Measurements from ENCODE around the gene MYZAP. TPM values are rescaled to one million over a fixed set of nuclear protein-coding genes. Genes with fewer than 3 reads are reported as not detected.
"Not testable (repeated sequence)": the region's sequence is repeated elsewhere in the genome, so short reads cannot be mapped to it uniquely, and the experiment has no call there.

Gene MYZAP
- total RNA-seq, 1 donor from 2014 or later = 0.28 TPM

DNA sequence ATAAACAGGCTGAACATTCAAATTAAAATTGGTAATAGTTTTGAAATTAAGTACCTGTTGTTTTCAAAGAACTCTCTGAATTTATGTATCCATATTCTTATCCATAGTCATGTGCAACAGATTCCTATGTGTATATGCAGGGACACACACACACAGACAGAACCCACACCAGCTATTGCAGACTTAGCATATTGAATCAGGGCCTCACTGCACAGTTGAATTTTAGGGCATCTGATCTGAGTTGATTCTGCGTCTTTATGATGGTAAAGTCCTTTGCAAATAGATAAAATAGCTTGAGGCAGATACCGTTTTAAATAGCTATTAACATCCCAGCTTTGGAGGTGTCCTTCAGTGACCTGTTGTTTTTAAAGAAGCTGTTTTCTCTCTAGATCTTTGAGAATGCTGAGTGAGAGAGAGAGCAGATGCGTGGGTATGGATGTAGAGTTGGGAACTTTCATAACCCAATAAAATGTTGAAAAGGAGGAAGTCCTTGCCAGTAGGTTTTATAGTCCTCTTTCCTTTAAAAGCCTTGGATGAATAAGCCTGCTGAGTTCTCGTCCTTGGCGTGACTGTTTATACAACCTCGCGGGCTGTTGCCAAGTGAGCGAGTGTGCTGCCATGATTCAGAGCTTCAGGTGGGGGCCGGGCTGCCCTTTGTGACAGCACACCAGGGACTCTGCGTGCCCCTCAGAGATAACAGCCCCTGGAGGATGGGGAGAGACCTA, 18.3 kb downstream of the MYZAP start:
- Mint-ChIP-seq H3K4me1 (no peaks in the 10 kb centered on the region), H3K27ac (ENCODE audit: unreplicated experiment) (no peak overlapping the region), H3K27me3 (ENCODE audit: low read depth) (no peaks in the 10 kb centered on the region), H3K9me3 (no peaks in the 10 kb centered on the region), H3K4me3 (no peak overlapping the region), H3K36me3 (ENCODE audit: low read depth) (no peaks in the 10 kb centered on the region)
- no peak for DNase-seq (ENCODE audit: low read depth, low spot score)
- TF ChIP-seq, protein P1, sequence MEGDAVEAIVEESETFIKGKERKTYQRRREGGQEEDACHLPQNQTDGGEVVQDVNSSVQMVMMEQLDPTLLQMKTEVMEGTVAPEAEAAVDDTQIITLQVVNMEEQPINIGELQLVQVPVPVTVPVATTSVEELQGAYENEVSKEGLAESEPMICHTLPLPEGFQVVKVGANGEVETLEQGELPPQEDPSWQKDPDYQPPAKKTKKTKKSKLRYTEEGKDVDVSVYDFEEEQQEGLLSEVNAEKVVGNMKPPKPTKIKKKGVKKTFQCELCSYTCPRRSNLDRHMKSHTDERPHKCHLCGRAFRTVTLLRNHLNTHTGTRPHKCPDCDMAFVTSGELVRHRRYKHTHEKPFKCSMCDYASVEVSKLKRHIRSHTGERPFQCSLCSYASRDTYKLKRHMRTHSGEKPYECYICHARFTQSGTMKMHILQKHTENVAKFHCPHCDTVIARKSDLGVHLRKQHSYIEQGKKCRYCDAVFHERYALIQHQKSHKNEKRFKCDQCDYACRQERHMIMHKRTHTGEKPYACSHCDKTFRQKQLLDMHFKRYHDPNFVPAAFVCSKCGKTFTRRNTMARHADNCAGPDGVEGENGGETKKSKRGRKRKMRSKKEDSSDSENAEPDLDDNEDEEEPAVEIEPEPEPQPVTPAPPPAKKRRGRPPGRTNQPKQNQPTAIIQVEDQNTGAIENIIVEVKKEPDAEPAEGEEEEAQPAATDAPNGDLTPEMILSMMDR (conservative IDR thresholded peaks at IDR 0.05) = no peak

DNA sequence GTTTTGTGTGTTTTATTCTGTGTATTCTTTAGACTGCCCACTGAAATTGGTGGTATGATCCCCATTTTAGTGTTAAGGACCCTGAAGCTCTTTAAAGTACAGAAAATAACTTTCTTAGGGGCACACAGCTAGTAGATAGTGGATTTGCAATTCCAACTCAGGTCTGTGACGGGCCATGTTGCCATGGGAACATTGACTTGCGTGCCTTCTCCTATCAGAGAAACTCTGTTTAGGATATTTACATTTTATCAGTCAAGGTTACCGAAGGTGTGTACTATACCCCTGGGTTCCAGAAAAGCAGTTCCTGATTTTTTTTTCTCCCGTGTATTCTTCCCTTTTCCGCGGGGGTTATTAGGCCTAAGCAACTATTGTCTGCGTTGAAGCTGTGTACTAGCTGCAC, 19.4 kb downstream of the MYZAP start:
- no peak overlapping the region for H3K4me3 Mint-ChIP-seq
- no peak for DNase-seq (ENCODE audit: low read depth, low spot score)
- no peaks in the 10 kb centered on the region for H3K4me1 Mint-ChIP-seq
- H3K27ac Mint-ChIP-seq (ENCODE audit: unreplicated experiment) = no peak overlapping the region
- no peaks in the 10 kb centered on the region for H3K27me3 Mint-ChIP-seq (ENCODE audit: low read depth)
- no peaks in the 10 kb centered on the region for H3K36me3 Mint-ChIP-seq (ENCODE audit: low read depth)
- no peaks in the 10 kb centered on the region for H3K9me3 Mint-ChIP-seq
- TF ChIP-seq, protein P1 (conservative IDR thresholded peaks at IDR 0.05) = no peak

DNA sequence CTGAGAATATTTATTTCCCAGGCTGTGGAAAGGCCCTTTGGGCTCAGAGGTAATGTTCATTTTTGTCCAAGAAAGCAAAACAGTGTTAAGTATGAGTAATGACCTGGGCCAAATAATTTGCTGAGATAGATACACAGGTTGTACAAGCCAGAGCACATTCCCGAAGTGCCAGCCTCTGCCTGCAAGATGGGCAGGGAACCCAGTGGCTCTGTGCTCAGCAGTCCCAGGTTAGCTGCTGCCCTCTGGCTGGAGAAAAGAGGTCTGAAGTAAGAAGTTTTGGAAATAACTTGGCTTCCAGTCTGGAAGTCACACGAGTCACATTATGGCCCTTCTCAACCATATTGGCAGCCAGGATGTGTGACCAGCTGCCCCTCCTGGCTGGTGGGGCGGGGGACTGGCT, 20.2 kb downstream of the MYZAP start:
- no peak overlapping the region for H3K4me3 Mint-ChIP-seq
- H3K9me3 Mint-ChIP-seq = no peaks in the 10 kb centered on the region
- H3K4me1 Mint-ChIP-seq = no peaks in the 10 kb centered on the region
- H3K27ac Mint-ChIP-seq (ENCODE audit: unreplicated experiment) = no peak overlapping the region
- no peak for DNase-seq (ENCODE audit: low read depth, low spot score)
- TF ChIP-seq, protein P1 (conservative IDR thresholded peaks at IDR 0.05) = no peak
- H3K36me3 Mint-ChIP-seq (ENCODE audit: low read depth) = no peaks in the 10 kb centered on the region
- H3K27me3 Mint-ChIP-seq (ENCODE audit: low read depth) = no peaks in the 10 kb centered on the region

DNA sequence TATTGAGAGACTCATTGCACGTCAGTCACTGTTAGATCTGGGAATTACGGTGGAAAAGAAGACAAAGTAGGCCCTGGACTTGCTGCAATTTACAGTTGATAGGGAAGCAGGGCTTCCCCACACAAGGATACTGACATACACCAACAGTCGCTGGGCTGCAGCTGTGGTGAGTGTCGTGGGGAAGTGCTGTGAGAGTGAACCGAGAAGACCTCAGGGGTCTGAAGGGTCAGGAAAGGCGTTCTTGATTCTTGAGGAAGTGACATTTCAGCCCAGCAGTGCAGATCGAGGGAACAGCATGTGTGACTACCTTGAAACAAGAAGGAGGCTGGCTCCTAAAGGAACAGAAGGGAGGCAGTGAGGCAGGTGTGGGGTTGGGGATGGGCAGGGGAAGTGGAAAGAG, 22.5 kb downstream of the MYZAP start:
- H3K36me3 Mint-ChIP-seq (ENCODE audit: low read depth) = no peaks in the 10 kb centered on the region
- H3K4me3 Mint-ChIP-seq = no peak overlapping the region
- DNase-seq (ENCODE audit: low read depth, low spot score) = no peak
- H3K27ac Mint-ChIP-seq (ENCODE audit: unreplicated experiment) = no peak overlapping the region
- TF ChIP-seq, protein P1 (conservative IDR thresholded peaks at IDR 0.05) = no peak
- no peaks in the 10 kb centered on the region for H3K27me3 Mint-ChIP-seq (ENCODE audit: low read depth)
- H3K4me1 Mint-ChIP-seq = no peaks in the 10 kb centered on the region
- no peaks in the 10 kb centered on the region for H3K9me3 Mint-ChIP-seq

DNA sequence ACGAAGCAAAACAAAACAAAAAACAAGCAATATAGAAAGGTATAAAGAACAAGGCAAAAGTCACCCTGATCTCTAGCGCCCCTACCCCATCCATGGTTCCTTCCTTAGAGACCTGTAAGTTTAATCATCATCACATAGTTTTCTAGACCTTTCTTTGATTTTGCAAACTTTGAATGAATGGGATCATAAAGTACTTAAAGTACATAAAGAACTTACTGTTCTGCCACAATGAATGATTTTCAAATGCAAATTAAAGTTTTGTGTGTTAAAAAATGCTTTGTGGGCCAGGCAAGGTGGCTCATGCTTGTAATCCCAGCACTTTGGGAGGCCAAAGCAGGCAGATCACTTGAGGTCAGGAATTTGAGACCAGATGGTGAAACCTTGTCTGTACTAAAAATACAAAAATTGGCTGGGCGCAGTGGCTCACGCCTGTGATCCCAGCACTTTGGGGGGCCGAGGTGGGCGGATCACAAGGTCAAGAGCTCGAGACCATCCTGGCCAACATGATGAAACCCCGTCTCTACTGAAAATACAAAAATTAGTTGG, 24.3 kb downstream of the MYZAP start:
- H3K9me3 Mint-ChIP-seq; H3K4me3 Mint-ChIP-seq; H3K4me1 Mint-ChIP-seq; H3K27me3 Mint-ChIP-seq (ENCODE audit: low read depth); H3K27ac Mint-ChIP-seq (ENCODE audit: unreplicated experiment); H3K36me3 Mint-ChIP-seq (ENCODE audit: low read depth); DNase-seq (ENCODE audit: low read depth, low spot score): not testable (repeated sequence)

DNA sequence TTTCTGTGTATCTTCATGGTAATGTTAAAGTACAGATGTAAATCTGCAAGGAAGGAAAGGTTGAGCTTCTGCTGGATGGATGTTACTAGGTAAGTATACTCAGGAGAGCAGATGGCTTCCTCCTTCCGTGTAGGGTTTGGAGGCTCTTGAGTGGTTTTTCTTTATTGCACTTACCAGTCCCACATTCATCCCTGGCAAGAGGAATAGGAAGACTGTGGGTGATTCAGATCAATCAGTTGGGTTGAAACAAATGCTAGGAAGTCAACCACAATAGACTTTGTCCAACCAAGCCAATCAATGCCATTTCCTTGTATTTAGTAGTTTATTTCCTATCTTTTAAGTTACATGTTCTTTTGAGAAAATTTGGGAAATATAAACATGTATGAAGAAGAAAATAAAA, 26.6 kb downstream of the MYZAP start:
- no peak overlapping the region for H3K4me3 Mint-ChIP-seq
- no peaks in the 10 kb centered on the region for H3K9me3 Mint-ChIP-seq
- H3K4me1 Mint-ChIP-seq = no peaks in the 10 kb centered on the region
- H3K27ac Mint-ChIP-seq (ENCODE audit: unreplicated experiment) = no peak overlapping the region
- no peaks in the 10 kb centered on the region for H3K27me3 Mint-ChIP-seq (ENCODE audit: low read depth)
- DNase-seq (ENCODE audit: low read depth, low spot score) = no peak
- TF ChIP-seq, protein P1 (conservative IDR thresholded peaks at IDR 0.05) = no peak
- no peaks in the 10 kb centered on the region for H3K36me3 Mint-ChIP-seq (ENCODE audit: low read depth)

All from neural crest cell (in vitro differentiated cells).